Measurements from ENCODE around the gene SPATC1L. TPM values are rescaled to one million over a fixed set of nuclear protein-coding genes. Genes with fewer than 3 reads are reported as not detected.
"Not testable (repeated sequence)": the region's sequence is repeated elsewhere in the genome, so short reads cannot be mapped to it uniquely, and the experiment has no call there.

The SPATC1L gene
- total and polyA plus RNA-seq, 2 donors (not counting 3 experiments of a cell fraction or from before 2014, with no cell fraction given), result 11.5 to 15.3 TPM

GRCh38 chr21:46147429-46147828 lies 36.8 kb downstream of the SPATC1L start:
- H3K4me1 ChIP-seq (ENCODE audit: control insufficient read depth, extremely low read depth, insufficient read depth, low read length); BruUV-seq (replicated peaks); H3K4me3 ChIP-seq (replicated peaks in 1 of 3; ENCODE audit: insufficient read depth in 1 of 3, low read depth in 1 of 3, low read length in 3 of 3); H4K20me1 ChIP-seq (replicated peaks; ENCODE audit: control insufficient read depth, extremely low read depth, insufficient read depth, low read length); H3K4me2 ChIP-seq (ENCODE audit: insufficient read depth, low read length); H2AFZ ChIP-seq (ENCODE audit: low read depth, low read length); dilution Hi-C loops (cut with MboI; ENCODE audit: extremely low pct_ligation_motif_present, low sequenced_read_pairs); H3K27me3 ChIP-seq (ENCODE audit: control insufficient read depth in 2 of 2, insufficient read depth in 2 of 2, low read length in 2 of 2); H3K9ac ChIP-seq (replicated peaks; ENCODE audit: extremely low read depth, insufficient read depth, low read length); H3K9me3 ChIP-seq (replicated peaks; ENCODE audit: control insufficient read depth, insufficient read depth, low read length); H3K9me1 ChIP-seq (replicated peaks; ENCODE audit: control insufficient read depth, extremely low read depth, insufficient read depth, low read length); POLR2A ChIA-PET; H3K27ac ChIP-seq (ENCODE audit: insufficient read depth, low read depth, low read length); FAIRE-seq; CTCF ChIA-PET; H3K36me3 ChIP-seq (ENCODE audit: control insufficient read depth in 2 of 2, extremely low read depth in 1 of 2, insufficient read depth in 2 of 2, low read length in 2 of 2); H3K79me2 ChIP-seq (ENCODE audit: control insufficient read depth, insufficient read depth, low read length): not testable (repeated sequence)
- peak; percentile 46 to 74 for TF ChIP-seq CTCF (IDR thresholded peaks at IDR 0.05; ENCODE audit: extremely low read depth in 1 of 2, insufficient read depth in 1 of 2, low read depth in 1 of 2, low read length in 2 of 2)
- intact Hi-C loops (cut with micrococcal nuclease), result loop anchor here (5.0 kb wide), 1 partner anchor 80 kb away; the partner anchor contains the start of gene LSS
- DNase-seq (ENCODE audit: low read depth, low spot score), result peak; percentile 37

- Histone ChIP-seq H3K4me3 (replicated peaks in 1 of 3; ENCODE audit: insufficient read depth in 1 of 3, low read depth in 1 of 3, low read length in 3 of 3) (no peak overlapping the region), H3K27ac (ENCODE audit: insufficient read depth, low read depth, low read length) (no peak overlapping the region), H3K27me3 (ENCODE audit: control insufficient read depth in 2 of 2, insufficient read depth in 2 of 2, low read length in 2 of 2) (no peaks in the 10 kb centered on the region), H3K9me1 (replicated peaks; ENCODE audit: control insufficient read depth, extremely low read depth, insufficient read depth, low read length) (no peaks in the 10 kb centered on the region), H4K20me1 (replicated peaks; ENCODE audit: control insufficient read depth, extremely low read depth, insufficient read depth, low read length) (no peaks in the 10 kb centered on the region), H3K9me3 (replicated peaks; ENCODE audit: control insufficient read depth, insufficient read depth, low read length) (no peaks in the 10 kb centered on the region), H3K36me3 (ENCODE audit: control insufficient read depth in 2 of 2, extremely low read depth in 1 of 2, insufficient read depth in 2 of 2, low read length in 2 of 2) (no peaks in the 10 kb centered on the region), H3K79me2 (ENCODE audit: control insufficient read depth, insufficient read depth, low read length) (no peaks in the 10 kb centered on the region), H3K4me2 (ENCODE audit: insufficient read depth, low read length) (no peak overlapping the region), H3K4me1 (ENCODE audit: control insufficient read depth, extremely low read depth, insufficient read depth, low read length) (peaks cover 3% of the 10 kb centered on the region), H3K9ac (replicated peaks; ENCODE audit: extremely low read depth, insufficient read depth, low read length) (no peak overlapping the region), H2AFZ (ENCODE audit: low read depth, low read length) (no peak overlapping the region)
- intact Hi-C loops (cut with micrococcal nuclease) (loop anchor here (5.0 kb wide), 1 partner anchor 80 kb away; the partner anchor contains the start of gene LSS), dilution Hi-C loops (cut with MboI; ENCODE audit: extremely low pct_ligation_motif_present, low sequenced_read_pairs) (no loop called here)
- TF ChIP-seq POLR2AphosphoS5 (IDR thresholded peaks at IDR 0.05; ENCODE audit: insufficient read depth, low read depth, low read length) (no peak), CTCF (IDR thresholded peaks at IDR 0.05; ENCODE audit: extremely low read depth in 1 of 2, insufficient read depth in 1 of 2, low read depth in 1 of 2, low read length in 2 of 2) (no peak), MYC (IDR thresholded peaks at IDR 0.05; ENCODE audit: low read depth, low read length) (no peak), POLR2A (IDR thresholded peaks at IDR 0.05; ENCODE audit: low read depth, low read length) (no peak), GATA2 (IDR thresholded peaks at IDR 0.05; ENCODE audit: insufficient read depth, insufficient read length, low read depth, low read length) (no peak), EZH2 (IDR thresholded peaks at IDR 0.05; ENCODE audit: borderline replicate concordance, low read depth, low read length, severe bottlenecking) (no peak), FOS (IDR thresholded peaks at IDR 0.05; ENCODE audit: borderline replicate concordance, insufficient read depth, low read length) (no peak), JUN (IDR thresholded peaks at IDR 0.05; ENCODE audit: borderline replicate concordance, insufficient read depth, insufficient read length, low read depth) (no peak)
- TF ChIP-seq, protein P1, sequence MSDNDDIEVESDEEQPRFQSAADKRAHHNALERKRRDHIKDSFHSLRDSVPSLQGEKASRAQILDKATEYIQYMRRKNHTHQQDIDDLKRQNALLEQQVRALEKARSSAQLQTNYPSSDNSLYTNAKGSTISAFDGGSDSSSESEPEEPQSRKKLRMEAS (IDR thresholded peaks at IDR 0.05; ENCODE audit: insufficient read depth, insufficient read length), result no peak
- BruUV-seq (replicated peaks), result no TSS peak
- CTCF ChIA-PET, result no interaction called here
- DNase-seq (ENCODE audit: low read depth, low spot score) (no peak), FAIRE-seq (no peak)
- POLR2A ChIA-PET, result no interaction called here
Observed at GRCh38 chr21:46146856-46147255, 37.4 kb downstream of the SPATC1L start.
